WERI-Rb-1 (cell line): ENCODE data around the gene PPP2R3B.

Experiments used
- DNase-seq: peaks from one replicate; pipeline ENCODE4 v3.0.0-alpha.2; 2020
- H3K27ac ChIP-seq: fragments of 250-450 bp; sonication (Bioruptor Pico); 2 replicates; pipeline ENCODE4 v1.5.1; 2020; ENCODE audit warnings: mild to moderate bottlenecking, moderate library complexity
- H3K27me3 ChIP-seq: fragments of 250-450 bp; sonication (Bioruptor Pico); 2 replicates; pipeline ENCODE4 v1.5.1; 2021; ENCODE audit warnings: mild to moderate bottlenecking, low read depth, moderate library complexity; ENCODE audit not compliant: insufficient read depth, severe bottlenecking
- H3K36me3 ChIP-seq: fragments of 250-450 bp; sonication (Bioruptor Pico); 2 replicates; pipeline ENCODE4 v1.5.1; 2020; ENCODE audit warnings: mild to moderate bottlenecking, moderate library complexity
- H3K4me3 ChIP-seq: 2 replicates; pipeline ENCODE4 v1.5.1; 2011; ENCODE audit warnings: low read depth, mild to moderate bottlenecking, control low read depth, low read length
- H3K9me3 ChIP-seq: fragments of 250-450 bp; sonication (Bioruptor Pico); 2 replicates; pipeline ENCODE4 v1.5.1; 2021; ENCODE audit warnings: mild to moderate bottlenecking, moderate library complexity; ENCODE audit not compliant: severe bottlenecking
- TF ChIP-seq, protein P1 (sequence below): IDR thresholded peaks from 2 replicates; pipeline ENCODE4 v1.5.1; 2011; ENCODE audit warnings: low read depth, mild to moderate bottlenecking, control low read depth, inconsistent platforms, low read length

The PPP2R3B gene

DNA sequence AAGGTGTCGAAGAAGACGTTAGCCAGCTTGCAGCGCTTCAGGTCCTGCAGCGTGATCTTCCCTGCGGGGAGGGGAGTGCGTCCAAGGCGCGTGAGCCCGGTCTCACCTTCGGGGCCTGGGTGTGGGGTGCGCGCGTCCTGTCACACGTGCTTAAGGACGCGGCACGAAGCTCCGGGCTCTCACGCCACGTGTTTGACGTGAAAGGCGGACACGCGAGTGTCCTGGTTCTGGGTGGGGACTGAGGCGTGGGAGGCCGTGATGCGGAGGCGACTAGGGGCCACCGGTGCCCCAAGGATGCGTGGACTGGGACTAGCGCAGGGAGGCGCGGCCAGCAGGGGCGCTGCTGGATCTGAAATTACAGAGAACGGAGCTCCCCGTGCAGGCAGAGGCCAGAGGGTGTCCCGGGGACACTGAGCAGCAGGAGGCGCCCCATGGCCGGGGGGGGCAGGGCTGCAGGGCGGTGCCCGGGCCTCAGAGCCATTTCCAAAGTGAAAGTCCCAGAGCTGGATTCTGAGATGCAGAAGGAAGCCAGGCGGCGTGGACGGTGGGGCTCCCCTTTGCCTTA lies 47.8 kb downstream of the PPP2R3B start:
- peak; percentile 7 for DNase-seq
- no peak overlapping the region for H3K4me3 ChIP-seq
- H3K36me3 ChIP-seq: peaks cover 18% of the 10 kb centered on the region
- H3K9me3 ChIP-seq: no peaks in the 10 kb centered on the region
- H3K27me3 ChIP-seq: no peaks in the 10 kb centered on the region
- H3K27ac ChIP-seq: no peak overlapping the region
- TF ChIP-seq, protein P1, sequence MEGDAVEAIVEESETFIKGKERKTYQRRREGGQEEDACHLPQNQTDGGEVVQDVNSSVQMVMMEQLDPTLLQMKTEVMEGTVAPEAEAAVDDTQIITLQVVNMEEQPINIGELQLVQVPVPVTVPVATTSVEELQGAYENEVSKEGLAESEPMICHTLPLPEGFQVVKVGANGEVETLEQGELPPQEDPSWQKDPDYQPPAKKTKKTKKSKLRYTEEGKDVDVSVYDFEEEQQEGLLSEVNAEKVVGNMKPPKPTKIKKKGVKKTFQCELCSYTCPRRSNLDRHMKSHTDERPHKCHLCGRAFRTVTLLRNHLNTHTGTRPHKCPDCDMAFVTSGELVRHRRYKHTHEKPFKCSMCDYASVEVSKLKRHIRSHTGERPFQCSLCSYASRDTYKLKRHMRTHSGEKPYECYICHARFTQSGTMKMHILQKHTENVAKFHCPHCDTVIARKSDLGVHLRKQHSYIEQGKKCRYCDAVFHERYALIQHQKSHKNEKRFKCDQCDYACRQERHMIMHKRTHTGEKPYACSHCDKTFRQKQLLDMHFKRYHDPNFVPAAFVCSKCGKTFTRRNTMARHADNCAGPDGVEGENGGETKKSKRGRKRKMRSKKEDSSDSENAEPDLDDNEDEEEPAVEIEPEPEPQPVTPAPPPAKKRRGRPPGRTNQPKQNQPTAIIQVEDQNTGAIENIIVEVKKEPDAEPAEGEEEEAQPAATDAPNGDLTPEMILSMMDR: no peak

DNA sequence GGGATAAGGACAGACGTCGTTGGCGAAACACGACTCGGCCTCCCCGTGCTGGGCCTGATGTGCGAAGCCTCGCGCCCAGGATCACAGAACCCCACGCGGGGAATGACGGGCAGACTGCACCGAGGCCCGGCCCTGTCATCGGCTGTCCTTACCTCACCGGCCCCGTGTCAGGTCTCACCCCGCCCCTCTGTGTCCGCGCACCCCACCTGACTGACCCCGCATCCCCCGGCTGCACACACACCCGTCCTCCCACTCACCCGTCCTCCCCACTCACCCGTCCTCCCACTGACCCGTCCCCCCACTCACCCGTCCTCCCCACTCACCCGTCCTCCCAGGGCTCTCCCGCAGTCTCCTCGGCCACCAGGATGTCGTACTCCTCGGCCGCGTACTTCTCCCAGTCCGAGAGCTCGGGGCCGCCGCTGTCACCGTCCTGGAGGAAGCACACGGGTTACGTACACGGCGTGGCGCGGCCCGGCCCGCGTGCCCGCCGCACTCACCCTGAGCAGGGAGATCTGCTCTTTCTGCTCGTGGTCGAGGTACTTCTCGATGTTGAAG lies 48.3 kb downstream of the PPP2R3B start:
- Histone ChIP-seq H3K9me3 (no peaks in the 10 kb centered on the region), H3K27me3 (no peaks in the 10 kb centered on the region), H3K27ac (no peak overlapping the region), H3K4me3 (no peak overlapping the region), H3K36me3 (peaks cover 21% of the 10 kb centered on the region)
- DNase-seq: no peak
- TF ChIP-seq, protein P1: no peak

DNA sequence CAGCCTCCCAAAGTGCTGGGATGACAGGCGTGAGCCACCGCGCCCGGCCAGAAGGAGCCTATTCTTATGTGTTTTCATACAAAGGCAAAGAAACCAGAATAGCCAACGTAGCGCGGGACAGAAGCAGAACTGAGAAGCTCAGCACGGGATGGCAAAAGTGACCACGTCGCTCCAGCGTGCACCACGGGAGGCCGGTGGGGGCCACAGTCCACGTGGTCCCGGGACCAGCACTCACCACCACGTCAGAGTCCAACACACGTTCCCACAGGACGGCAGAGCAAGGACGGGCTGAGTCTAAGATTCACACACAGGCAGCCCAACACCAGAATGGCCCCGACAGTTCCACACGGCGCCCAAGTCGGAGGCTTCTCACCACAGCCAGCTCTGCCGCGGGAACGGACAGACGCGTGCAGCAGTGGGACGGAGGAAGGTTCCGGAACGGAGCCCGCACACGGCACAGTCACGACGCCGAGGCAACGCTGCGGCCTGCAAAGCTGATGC lies 49.3 kb downstream of the PPP2R3B start:
- H3K27me3 ChIP-seq: no peaks in the 10 kb centered on the region
- TF ChIP-seq, protein P1: no peak
- H3K9me3 ChIP-seq: no peaks in the 10 kb centered on the region
- H3K4me3 ChIP-seq: no peak overlapping the region
- peaks cover 23% of the 10 kb centered on the region for H3K36me3 ChIP-seq
- DNase-seq: no peak
- no peak overlapping the region for H3K27ac ChIP-seq

DNA sequence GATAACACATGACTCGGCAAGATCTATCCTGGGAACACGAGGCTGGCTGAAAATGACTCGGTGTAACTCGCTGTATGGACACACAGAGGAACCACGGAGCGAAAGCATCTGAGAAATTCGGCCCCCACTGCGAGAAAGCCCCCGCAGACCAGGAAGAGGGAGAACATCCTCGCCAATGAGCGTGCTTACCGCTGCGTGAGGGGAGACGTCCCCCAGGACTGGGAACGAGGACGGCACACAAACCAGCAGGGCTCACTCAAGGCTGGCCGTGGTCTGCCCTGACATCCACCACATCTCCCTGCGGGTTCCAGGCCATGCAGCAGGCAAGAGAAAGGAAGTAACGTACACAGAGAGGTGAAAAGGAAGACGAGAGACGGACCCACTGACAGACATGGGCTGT lies 50.5 kb downstream of the PPP2R3B start:
- H3K27me3 ChIP-seq: no peaks in the 10 kb centered on the region
- H3K27ac ChIP-seq: no peak overlapping the region
- peaks cover 23% of the 10 kb centered on the region for H3K36me3 ChIP-seq
- TF ChIP-seq, protein P1: no peak
- no peak overlapping the region for H3K4me3 ChIP-seq
- DNase-seq: no peak
- no peaks in the 10 kb centered on the region for H3K9me3 ChIP-seq

DNA sequence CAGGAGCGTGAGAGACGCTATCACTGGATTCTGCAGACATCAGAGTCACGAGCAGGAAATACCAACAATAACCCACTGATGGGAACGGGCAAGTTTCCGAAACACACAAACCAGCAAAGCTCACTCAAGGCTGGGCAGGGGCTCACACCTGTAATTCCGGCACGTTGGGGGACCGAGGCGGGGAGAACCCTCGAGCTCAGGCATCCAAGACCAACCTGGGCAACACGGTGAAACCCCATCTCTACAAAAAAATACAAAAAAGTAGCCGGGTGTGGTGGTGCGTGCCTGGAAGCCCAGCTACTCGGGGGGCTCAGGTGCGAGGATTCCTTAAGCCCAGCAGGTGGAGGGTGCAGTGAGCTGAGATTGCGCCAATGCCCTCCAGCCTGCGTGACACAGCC lies 51.0 kb downstream of the PPP2R3B start:
- no peak overlapping the region for H3K27ac ChIP-seq
- DNase-seq: peak; percentile 1
- H3K27me3 ChIP-seq: peaks cover 4% of the 10 kb centered on the region
- TF ChIP-seq, protein P1: no peak
- peaks cover 23% of the 10 kb centered on the region for H3K36me3 ChIP-seq
- H3K9me3 ChIP-seq: no peaks in the 10 kb centered on the region
- H3K4me3 ChIP-seq: no peak overlapping the region
